Sigmoid colon (tissue), 4 donors: Measurements from ENCODE around the gene GRM1.

Experiments used
- POLR2AphosphoS5 ChIP-seq, 4 donors: sonication (generic); formaldehyde crosslinking; IDR thresholded peaks; one replicate each; pipeline ENCODE4 v1.6.1; 2017; ENCODE audit warnings: antibody characterized with exemption in 4 of 4
- TF ChIP-seq, protein P1 (sequence below), 4 experiments: fragments of 450-650 bp in 3 of 4; fragments of 200-600 bp in 1 of 4; IDR thresholded peaks; one replicate each; pipeline ENCODE4 v1.5.1; 2016 to 2019; ENCODE audit warnings: antibody characterized with exemption in 4 of 4, mild to moderate bottlenecking in 3 of 4, moderate library complexity in 2 of 4

DNA sequence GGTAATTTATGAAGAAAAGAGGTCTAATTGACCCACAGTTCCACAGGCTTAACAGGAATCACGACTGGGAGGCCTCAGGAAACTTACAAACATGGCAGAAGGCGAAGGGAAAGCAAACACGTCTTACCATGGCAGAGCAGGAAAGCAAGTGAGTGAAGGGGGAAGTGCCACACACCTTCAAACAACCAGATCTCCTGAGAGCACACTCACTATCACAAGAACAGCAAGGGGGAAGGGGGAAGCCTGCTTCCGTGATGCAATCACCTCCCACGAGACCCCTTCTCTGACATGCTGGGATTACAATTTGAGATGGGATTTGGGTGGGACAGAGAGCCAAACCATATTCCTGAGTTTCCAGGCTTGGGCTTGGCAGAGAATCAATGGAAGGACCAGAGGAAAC, 390.7 kb downstream of the GRM1 start:
- TF ChIP-seq, protein P1, sequence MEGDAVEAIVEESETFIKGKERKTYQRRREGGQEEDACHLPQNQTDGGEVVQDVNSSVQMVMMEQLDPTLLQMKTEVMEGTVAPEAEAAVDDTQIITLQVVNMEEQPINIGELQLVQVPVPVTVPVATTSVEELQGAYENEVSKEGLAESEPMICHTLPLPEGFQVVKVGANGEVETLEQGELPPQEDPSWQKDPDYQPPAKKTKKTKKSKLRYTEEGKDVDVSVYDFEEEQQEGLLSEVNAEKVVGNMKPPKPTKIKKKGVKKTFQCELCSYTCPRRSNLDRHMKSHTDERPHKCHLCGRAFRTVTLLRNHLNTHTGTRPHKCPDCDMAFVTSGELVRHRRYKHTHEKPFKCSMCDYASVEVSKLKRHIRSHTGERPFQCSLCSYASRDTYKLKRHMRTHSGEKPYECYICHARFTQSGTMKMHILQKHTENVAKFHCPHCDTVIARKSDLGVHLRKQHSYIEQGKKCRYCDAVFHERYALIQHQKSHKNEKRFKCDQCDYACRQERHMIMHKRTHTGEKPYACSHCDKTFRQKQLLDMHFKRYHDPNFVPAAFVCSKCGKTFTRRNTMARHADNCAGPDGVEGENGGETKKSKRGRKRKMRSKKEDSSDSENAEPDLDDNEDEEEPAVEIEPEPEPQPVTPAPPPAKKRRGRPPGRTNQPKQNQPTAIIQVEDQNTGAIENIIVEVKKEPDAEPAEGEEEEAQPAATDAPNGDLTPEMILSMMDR (IDR thresholded peaks at IDR 0.05): no peak
- TF ChIP-seq POLR2AphosphoS5 (IDR thresholded peaks at IDR 0.05): no peak
